NCI-H510A (cell line): ENCODE measurements around the gene BBS4.

Experiments used
- DNase-seq: peaks from one replicate; lab custom pipeline; 2025; lab: John Stamatoyannopoulos, UW

BBS4 gene

GRCh38 chr15:72764656-72765055 lies 78.6 kb downstream of the BBS4 start:
- no peak for DNase-seq

GRCh38 chr15:72766025-72766424 lies 80.0 kb downstream of the BBS4 start:
- no peak for DNase-seq

GRCh38 chr15:72766780-72767179 lies 80.8 kb downstream of the BBS4 start:
- no peak for DNase-seq

GRCh38 chr15:72770673-72771328 lies 84.8 kb downstream of the BBS4 start:
- no peak for DNase-seq

GRCh38 chr15:72771329-72771725 lies 85.3 kb downstream of the BBS4 start:
- no peak for DNase-seq

GRCh38 chr15:72774696-72775383 lies 88.8 kb downstream of the BBS4 start:
- no peak for DNase-seq

GRCh38 chr15:72778796-72779195 lies 92.8 kb downstream of the BBS4 start:
- DNase-seq: no peak

GRCh38 chr15:72781631-72782030 lies 95.6 kb downstream of the BBS4 start:
- DNase-seq: no peak

GRCh38 chr15:72782274-72783003 lies 96.4 kb downstream of the BBS4 start:
- no peak for DNase-seq

GRCh38 chr15:72783004-72783639 lies 97.1 kb downstream of the BBS4 start:
- no peak for DNase-seq

- peak; percentile 74 for DNase-seq
These were observed 97.8 kb downstream of the BBS4 start, which contains the start of gene ADPGK for GRCh38 chr15:72783640-72784455. ADPGK (minus strand) TSS chr15:72783758; CDS start chr15:72783691, 67 bp downstream.

- DNase-seq: no peak
These were observed 98.5 kb downstream of the BBS4 start for GRCh38 chr15:72784456-72784876.

GRCh38 chr15:72785432-72785831 lies 99.4 kb downstream of the BBS4 start:
- no peak for DNase-seq

GRCh38 chr15:72785841-72786240 lies 99.8 kb downstream of the BBS4 start:
- DNase-seq: no peak

GRCh38 chr15:72786242-72786641 lies 100.2 kb downstream of the BBS4 start:
- DNase-seq: no peak

- no peak for DNase-seq
These were observed 100.8 kb downstream of the BBS4 start for GRCh38 chr15:72786676-72787345.

- DNase-seq: no peak
These were observed 101.5 kb downstream of the BBS4 start for GRCh38 chr15:72787526-72787925.
